GM18498 (cell line): ENCODE results near the gene SLAMF1.
"Not testable (repeated sequence)": the region's sequence is repeated elsewhere in the genome, so short reads cannot be mapped to it uniquely, and the experiment has no call there.

Experiments used
- ATAC-seq: cut with Tn5 transposase; IDR thresholded peaks from one replicate; pipeline ENCODE4 v1.9.1; 2021; ENCODE audit warnings: mild to moderate bottlenecking, moderate library complexity; ENCODE audit not compliant: unreplicated experiment

SLAMF1 gene

GRCh38 chr1:160640359-160641123 is 6.3 kb downstream of the SLAMF1 start:
- no peak for ATAC-seq

- ATAC-seq: no peak
Measured at GRCh38 chr1:160639652-160640051, 7.2 kb downstream of the SLAMF1 start.

- no peak for ATAC-seq
Measured at GRCh38 chr1:160638926-160639325, 7.9 kb downstream of the SLAMF1 start.

GRCh38 chr1:160638540-160638857 is 8.3 kb downstream of the SLAMF1 start:
- ATAC-seq: no peak

- peak; percentile 45 for ATAC-seq
Measured at GRCh38 chr1:160637821-160638539, 8.9 kb downstream of the SLAMF1 start.

GRCh38 chr1:160637065-160637464 is 9.8 kb downstream of the SLAMF1 start:
- ATAC-seq: no peak

- no peak for ATAC-seq
Measured at GRCh38 chr1:160636547-160636946, 10.3 kb downstream of the SLAMF1 start.

GRCh38 chr1:160636076-160636475 is 10.8 kb downstream of the SLAMF1 start:
- ATAC-seq: no peak

GRCh38 chr1:160634543-160635491 is 12.0 kb downstream of the SLAMF1 start:
- no peak for ATAC-seq

GRCh38 chr1:160633330-160633903 is 13.4 kb downstream of the SLAMF1 start:
- ATAC-seq: no peak

GRCh38 chr1:160631983-160632625 is 14.7 kb downstream of the SLAMF1 start:
- no peak for ATAC-seq

GRCh38 chr1:160630523-160631451 is 16.1 kb downstream of the SLAMF1 start:
- ATAC-seq: no peak

- no peak for ATAC-seq
Measured at GRCh38 chr1:160629286-160630210, 17.3 kb downstream of the SLAMF1 start.

GRCh38 chr1:160628799-160629263 is 18.0 kb downstream of the SLAMF1 start:
- ATAC-seq: no peak

GRCh38 chr1:160627677-160628289 is 19.1 kb downstream of the SLAMF1 start:
- ATAC-seq: not testable (repeated sequence)

GRCh38 chr1:160626509-160627342 is 20.1 kb downstream of the SLAMF1 start:
- ATAC-seq: no peak
